Adrenal gland (tissue), 5 donors: ENCODE measurements around the gene CA9.

Source experiments
- POLR2A ChIP-seq, 2 donors: fragments of 450-650 bp; IDR thresholded peaks; one replicate each; pipeline ENCODE4 v1.6.1; 2017; ENCODE audit warnings: antibody characterized with exemption in 2 of 2, mild to moderate bottlenecking in 2 of 2, moderate library complexity in 1 of 2
- TF ChIP-seq, protein P1 (sequence below), 6 experiments: fragments of 450-650 bp in 4 of 6; fragments of 200-600 bp in 2 of 6; sonication (generic) in 1 of 6; IDR thresholded peaks; 1 replicate in 5 of 6; 2 replicates in 1 of 6; pipeline versions ENCODE4 v1.5.1 to v1.8.0; 2016 to 2021; ENCODE audit warnings: antibody characterized with exemption in 6 of 6, mild to moderate bottlenecking in 2 of 6, moderate library complexity in 1 of 6
- donor health status: DM: no; HTN: no; CAD: no.

DNA sequence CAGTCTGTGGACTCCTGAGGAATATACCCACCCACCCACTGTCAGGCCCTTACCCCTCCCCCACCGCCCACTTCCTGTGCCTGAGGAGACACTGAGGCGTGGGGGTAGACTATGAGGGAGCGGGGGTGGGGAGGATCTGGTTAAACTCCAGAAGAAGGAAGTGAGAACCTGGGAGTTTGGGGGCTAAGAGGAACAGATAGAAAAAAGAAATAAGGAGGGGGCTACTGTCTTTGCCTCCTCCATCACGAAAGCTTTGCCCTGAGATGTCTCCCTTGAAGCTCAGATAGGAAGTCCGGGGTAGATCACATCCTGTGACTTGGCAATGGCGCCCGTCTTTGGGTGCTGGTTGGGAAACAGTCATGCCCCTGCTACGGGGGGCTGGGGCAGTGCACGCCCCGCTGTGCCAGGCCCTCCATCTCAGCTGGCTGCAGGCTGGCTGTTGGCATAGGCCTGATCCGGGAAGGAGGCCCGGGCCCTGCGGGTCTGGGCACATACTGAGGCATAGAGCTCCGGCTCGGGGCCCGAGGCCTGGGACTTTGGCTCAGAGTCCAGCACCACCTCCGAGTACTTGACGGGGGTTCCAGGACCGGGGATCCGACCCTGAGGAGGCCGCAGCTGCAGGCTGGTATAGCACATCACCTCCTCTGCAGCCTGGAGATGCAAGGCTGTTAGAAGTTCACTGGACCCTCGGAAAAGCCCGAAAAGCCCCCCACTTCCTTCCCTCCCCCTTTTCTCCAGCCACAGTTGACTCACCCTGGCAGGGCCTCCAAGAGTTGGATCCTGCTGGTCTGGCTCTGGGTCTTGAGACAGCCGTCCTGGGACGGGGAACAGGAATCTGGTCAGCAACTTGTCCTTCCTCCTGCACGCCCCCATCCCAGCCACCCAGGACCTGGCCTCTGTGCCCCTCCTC, 24.0 kb upstream of the CA9 start:
- TF ChIP-seq POLR2A (IDR thresholded peaks at IDR 0.05), result no peak
- TF ChIP-seq, protein P1, sequence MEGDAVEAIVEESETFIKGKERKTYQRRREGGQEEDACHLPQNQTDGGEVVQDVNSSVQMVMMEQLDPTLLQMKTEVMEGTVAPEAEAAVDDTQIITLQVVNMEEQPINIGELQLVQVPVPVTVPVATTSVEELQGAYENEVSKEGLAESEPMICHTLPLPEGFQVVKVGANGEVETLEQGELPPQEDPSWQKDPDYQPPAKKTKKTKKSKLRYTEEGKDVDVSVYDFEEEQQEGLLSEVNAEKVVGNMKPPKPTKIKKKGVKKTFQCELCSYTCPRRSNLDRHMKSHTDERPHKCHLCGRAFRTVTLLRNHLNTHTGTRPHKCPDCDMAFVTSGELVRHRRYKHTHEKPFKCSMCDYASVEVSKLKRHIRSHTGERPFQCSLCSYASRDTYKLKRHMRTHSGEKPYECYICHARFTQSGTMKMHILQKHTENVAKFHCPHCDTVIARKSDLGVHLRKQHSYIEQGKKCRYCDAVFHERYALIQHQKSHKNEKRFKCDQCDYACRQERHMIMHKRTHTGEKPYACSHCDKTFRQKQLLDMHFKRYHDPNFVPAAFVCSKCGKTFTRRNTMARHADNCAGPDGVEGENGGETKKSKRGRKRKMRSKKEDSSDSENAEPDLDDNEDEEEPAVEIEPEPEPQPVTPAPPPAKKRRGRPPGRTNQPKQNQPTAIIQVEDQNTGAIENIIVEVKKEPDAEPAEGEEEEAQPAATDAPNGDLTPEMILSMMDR (IDR thresholded peaks at IDR 0.05), result no peak
